ENCODE measurements around the gene FMNL2.
A peak's percentile ranks its signal among the peaks of the same experiment; 100 is the strongest.

Gene FMNL2

DNA sequence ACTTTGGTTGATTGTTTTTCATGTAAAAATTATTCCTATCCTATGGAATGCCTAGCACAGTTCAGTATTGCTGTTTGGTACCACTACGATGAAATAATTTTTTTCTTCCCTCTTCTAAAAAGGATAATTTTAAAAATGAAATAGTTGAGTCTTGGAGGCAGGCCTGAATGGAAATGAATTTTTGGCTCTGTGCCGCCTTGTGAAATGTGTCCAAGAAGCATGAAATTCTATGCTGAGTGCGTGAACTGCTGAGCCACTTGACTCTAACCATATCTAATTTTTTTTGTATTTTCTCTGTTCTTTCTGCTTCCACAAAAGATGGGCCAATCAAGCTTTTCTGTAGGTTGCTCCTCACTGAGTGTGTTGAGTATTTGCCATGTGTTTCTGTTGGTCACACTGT, 287.2 kb downstream of the FMNL2 start:
- DNase-seq (ENCODE audit: low read depth), result no peak
- TF ChIP-seq, protein P1, sequence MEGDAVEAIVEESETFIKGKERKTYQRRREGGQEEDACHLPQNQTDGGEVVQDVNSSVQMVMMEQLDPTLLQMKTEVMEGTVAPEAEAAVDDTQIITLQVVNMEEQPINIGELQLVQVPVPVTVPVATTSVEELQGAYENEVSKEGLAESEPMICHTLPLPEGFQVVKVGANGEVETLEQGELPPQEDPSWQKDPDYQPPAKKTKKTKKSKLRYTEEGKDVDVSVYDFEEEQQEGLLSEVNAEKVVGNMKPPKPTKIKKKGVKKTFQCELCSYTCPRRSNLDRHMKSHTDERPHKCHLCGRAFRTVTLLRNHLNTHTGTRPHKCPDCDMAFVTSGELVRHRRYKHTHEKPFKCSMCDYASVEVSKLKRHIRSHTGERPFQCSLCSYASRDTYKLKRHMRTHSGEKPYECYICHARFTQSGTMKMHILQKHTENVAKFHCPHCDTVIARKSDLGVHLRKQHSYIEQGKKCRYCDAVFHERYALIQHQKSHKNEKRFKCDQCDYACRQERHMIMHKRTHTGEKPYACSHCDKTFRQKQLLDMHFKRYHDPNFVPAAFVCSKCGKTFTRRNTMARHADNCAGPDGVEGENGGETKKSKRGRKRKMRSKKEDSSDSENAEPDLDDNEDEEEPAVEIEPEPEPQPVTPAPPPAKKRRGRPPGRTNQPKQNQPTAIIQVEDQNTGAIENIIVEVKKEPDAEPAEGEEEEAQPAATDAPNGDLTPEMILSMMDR (conservative IDR thresholded peaks at IDR 0.05; ENCODE audit: control insufficient read depth, insufficient read depth, low read depth, low read length), result no peak
- no peak overlapping the region for H3K4me3 ChIP-seq (ENCODE audit: control insufficient read depth, low read depth, low read length)

DNA sequence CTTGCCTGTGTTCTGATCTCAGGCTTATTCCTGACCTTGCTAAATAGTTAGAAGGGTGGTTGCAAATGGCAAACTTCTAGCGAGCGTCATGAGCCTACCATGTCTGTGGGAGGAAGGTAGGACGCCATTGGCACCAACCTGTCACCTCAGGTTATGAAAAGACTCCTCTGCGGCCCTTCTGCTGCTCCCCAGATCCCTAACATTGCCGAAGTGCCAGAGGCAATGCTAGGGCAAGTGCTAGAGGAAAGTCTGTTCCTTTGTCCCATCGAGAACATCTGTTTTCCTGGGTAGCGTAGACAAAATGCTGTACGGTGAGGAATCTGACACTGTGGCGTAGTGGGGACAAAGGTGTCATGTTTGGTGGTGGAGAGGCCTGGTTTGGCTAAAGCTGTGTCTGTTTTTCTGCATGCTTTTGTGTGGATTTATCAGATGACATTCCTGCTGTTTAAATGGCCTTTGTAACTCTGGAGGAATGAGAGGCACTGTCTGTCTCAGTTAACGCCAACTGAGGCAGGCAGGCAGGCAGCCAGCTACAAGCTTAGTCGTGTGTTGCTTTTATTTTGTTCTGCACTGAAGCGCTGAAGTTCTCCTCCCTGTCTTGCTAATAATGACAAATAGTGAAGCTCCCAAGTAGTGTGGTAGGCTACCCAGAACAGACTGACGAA, 288.2 kb downstream of the FMNL2 start:
- no peak for DNase-seq (ENCODE audit: low read depth)
- TF ChIP-seq, protein P1 (conservative IDR thresholded peaks at IDR 0.05; ENCODE audit: control insufficient read depth, insufficient read depth, low read depth, low read length), result no peak
- no peak overlapping the region for H3K4me3 ChIP-seq (ENCODE audit: control insufficient read depth, low read depth, low read length)

DNA sequence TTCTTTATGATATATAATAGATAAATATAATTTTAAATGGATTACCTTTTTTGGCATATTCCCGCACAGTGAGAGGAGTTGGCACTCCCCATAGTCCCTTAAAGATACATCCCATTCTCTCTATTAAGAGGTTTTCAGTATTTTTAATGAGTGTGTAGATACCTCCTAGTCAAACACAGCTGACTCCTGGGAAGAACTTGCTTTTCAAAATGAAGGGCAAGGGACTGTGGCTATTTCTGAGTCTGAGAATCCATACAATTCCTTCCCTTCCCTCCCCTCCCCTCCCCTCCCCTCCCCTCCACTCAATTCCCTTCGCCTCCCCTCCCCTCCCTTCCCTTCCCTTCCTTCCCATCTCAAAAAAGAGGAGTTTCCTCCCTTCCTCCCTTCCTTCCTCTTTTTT, 288.8 kb downstream of the FMNL2 start:
- no peak for DNase-seq (ENCODE audit: low read depth)
- TF ChIP-seq, protein P1 (conservative IDR thresholded peaks at IDR 0.05; ENCODE audit: control insufficient read depth, insufficient read depth, low read depth, low read length), result no peak
- no peak overlapping the region for H3K4me3 ChIP-seq (ENCODE audit: control insufficient read depth, low read depth, low read length)

DNA sequence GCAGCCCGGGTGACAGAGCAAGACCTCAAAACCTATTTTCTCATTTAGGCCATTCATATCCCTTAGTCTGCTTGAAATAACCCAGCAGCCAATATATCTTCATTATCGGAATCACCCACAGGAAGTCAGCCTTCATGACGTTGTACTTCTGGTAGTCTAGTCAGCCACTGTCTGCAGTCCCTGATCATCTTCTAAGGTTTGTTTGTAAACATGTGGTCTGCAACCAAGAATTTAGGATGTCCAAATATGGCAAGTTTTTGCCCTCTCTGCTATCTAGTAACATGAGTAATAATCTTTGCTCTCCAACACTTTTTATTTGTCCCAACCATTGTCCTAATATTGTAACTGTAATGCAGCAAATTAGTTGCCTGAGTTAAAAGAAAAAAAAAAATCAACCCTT, 289.8 kb downstream of the FMNL2 start:
- peak; percentile 36 for DNase-seq (ENCODE audit: low read depth)
- TF ChIP-seq, protein P1 (conservative IDR thresholded peaks at IDR 0.05; ENCODE audit: control insufficient read depth, insufficient read depth, low read depth, low read length), result no peak

DNA sequence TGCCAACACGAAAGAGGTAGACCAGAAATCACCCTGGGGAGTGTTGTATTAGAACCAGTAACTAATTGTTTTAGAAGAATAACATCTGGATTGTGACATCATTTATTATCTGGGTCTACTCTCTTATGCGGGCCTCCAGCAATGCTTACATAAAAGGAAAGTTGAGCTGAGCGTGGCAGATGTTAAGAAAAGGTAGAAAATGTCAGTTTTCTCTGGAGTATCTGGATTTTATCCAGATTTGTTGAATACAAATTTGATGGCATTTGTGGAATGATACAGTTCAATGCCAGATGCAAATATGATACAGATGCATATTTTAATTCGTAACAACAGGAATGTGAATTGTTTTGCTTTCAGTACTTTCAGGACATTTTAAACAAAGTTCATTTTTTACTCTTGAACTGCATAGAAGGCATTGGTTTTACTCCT, 292.0 kb downstream of the FMNL2 start:
- peak; percentile 18 for DNase-seq (ENCODE audit: low read depth)
- TF ChIP-seq, protein P1 (conservative IDR thresholded peaks at IDR 0.05; ENCODE audit: control insufficient read depth, insufficient read depth, low read depth, low read length), result no peak
- H3K4me3 ChIP-seq (ENCODE audit: control insufficient read depth, low read depth, low read length), result no peak overlapping the region

More for the DNA sequence above, 289.8 kb downstream of the FMNL2 start:
- no peak overlapping the region for H3K4me3 ChIP-seq (ENCODE audit: control insufficient read depth, low read depth, low read length)

DNA sequence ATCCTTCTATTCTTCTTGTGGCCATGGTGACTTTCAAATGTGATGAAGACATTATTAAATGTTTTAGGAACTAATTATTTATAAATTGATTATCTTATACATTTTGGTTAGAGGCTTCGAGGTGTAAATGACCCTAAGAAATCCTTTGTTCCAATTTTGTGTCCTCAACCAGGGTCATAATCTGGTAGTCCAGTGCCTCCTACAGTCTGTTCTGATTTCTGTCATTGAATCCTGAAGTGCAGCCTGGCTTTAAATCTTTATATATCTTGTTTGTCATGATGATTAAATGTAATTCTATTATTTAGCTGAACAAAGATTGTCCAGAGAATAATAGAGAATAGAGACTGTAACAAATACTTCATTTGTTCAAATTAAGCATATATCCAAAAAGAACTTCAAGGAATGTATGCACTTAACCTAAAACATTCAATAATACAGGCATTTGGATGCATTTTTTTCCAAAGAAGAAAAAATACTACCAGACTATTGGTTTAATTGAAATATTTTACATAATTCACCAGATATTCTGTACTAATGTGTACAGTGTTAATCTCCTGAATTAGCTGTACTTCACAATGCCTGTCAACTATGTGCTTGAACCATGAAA, 292.5 kb downstream of the FMNL2 start:
- TF ChIP-seq, protein P1 (conservative IDR thresholded peaks at IDR 0.05; ENCODE audit: control insufficient read depth, insufficient read depth, low read depth, low read length), result peak; percentile 69
- peak; percentile 64 for DNase-seq (ENCODE audit: low read depth)
- no peak overlapping the region for H3K4me3 ChIP-seq (ENCODE audit: control insufficient read depth, low read depth, low read length)

All from fibroblast of mammary gland (primary cell).